HG02885 (cell line): ENCODE results near the gene AREL1.

Source experiments
- ATAC-seq: cut with Tn5 transposase; IDR thresholded peaks from one replicate; pipeline ENCODE4 v1.9.1; 2021; ENCODE audit warnings: mild to moderate bottlenecking; ENCODE audit not compliant: unreplicated experiment, poor library complexity

AREL1 gene

GRCh38 chr14:74702293-74702692, 10.6 kb downstream of the AREL1 start:
- no peak for ATAC-seq

GRCh38 chr14:74698465-74698864, 14.4 kb downstream of the AREL1 start:
- ATAC-seq: no peak

- ATAC-seq: no peak
Observed at GRCh38 chr14:74697976-74698375, 14.9 kb downstream of the AREL1 start.

GRCh38 chr14:74697543-74697942, 15.3 kb downstream of the AREL1 start:
- ATAC-seq: no peak

- ATAC-seq: no peak
Observed at GRCh38 chr14:74697011-74697410, 15.9 kb downstream of the AREL1 start.

- ATAC-seq: no peak
Observed at GRCh38 chr14:74695406-74695805, 17.5 kb downstream of the AREL1 start.

GRCh38 chr14:74693191-74693590, 19.7 kb downstream of the AREL1 start:
- ATAC-seq: no peak

- no peak for ATAC-seq
Observed at GRCh38 chr14:74691456-74691855, 21.4 kb downstream of the AREL1 start.

GRCh38 chr14:74685921-74686678, 26.8 kb downstream of the AREL1 start:
- no peak for ATAC-seq

- no peak for ATAC-seq
Observed at GRCh38 chr14:74685056-74685455, 27.8 kb downstream of the AREL1 start.

GRCh38 chr14:74684434-74684833, 28.4 kb downstream of the AREL1 start:
- ATAC-seq: no peak

- ATAC-seq: no peak
Observed at GRCh38 chr14:74683406-74683805, 29.5 kb downstream of the AREL1 start.

GRCh38 chr14:74682169-74682952, 30.5 kb downstream of the AREL1 start:
- ATAC-seq: no peak

GRCh38 chr14:74675219-74675618, 37.7 kb downstream of the AREL1 start:
- ATAC-seq: no peak

- no peak for ATAC-seq
Observed at GRCh38 chr14:74673768-74674167, 39.1 kb downstream of the AREL1 start.

- no peak for ATAC-seq
Observed at GRCh38 chr14:74671789-74672188, 41.1 kb downstream of the AREL1 start.

GRCh38 chr14:74670726-74671411, 42.0 kb downstream of the AREL1 start:
- ATAC-seq: no peak

- ATAC-seq: no peak
Observed at GRCh38 chr14:74669846-74670245, 43.0 kb downstream of the AREL1 start.

GRCh38 chr14:74669256-74669655, 43.6 kb downstream of the AREL1 start:
- ATAC-seq: no peak

GRCh38 chr14:74667758-74668157, 45.1 kb downstream of the AREL1 start:
- ATAC-seq: no peak

- no peak for ATAC-seq
Observed at GRCh38 chr14:74664717-74665116, 48.2 kb downstream of the AREL1 start.
